HG03342 (cell line): ENCODE data around the gene CD180.
"Not testable (repeated sequence)": the region's sequence is repeated elsewhere in the genome, so short reads cannot be mapped to it uniquely, and the experiment has no call there.

Source experiments
- ATAC-seq: cut with Tn5 transposase; IDR thresholded peaks from one replicate; pipeline ENCODE4 v1.9.1; 2021; ENCODE audit warnings: mild to moderate bottlenecking, moderate library complexity; ENCODE audit not compliant: unreplicated experiment

CD180 gene

GRCh38 chr5:67189931-67190330 lies 6.7 kb downstream of the CD180 start:
- no peak for ATAC-seq

- no peak for ATAC-seq
Measured at GRCh38 chr5:67189079-67189354, 7.6 kb downstream of the CD180 start.

- no peak for ATAC-seq
Measured at GRCh38 chr5:67188274-67189078, 8.1 kb downstream of the CD180 start.

GRCh38 chr5:67187006-67187715 lies 9.4 kb downstream of the CD180 start:
- no peak for ATAC-seq

GRCh38 chr5:67183859-67184258 lies 12.7 kb downstream of the CD180 start:
- ATAC-seq, result no peak

GRCh38 chr5:67182301-67182790 lies 14.3 kb downstream of the CD180 start:
- no peak for ATAC-seq

- no peak for ATAC-seq
Measured at GRCh38 chr5:67181648-67182221, 14.9 kb downstream of the CD180 start.

- no peak for ATAC-seq
Measured at GRCh38 chr5:67179697-67180361, 16.8 kb downstream of the CD180 start.

- no peak for ATAC-seq
Measured at GRCh38 chr5:67178966-67179365, 17.6 kb downstream of the CD180 start.

- ATAC-seq, result no peak
Measured at GRCh38 chr5:67178085-67178484, 18.5 kb downstream of the CD180 start.

- ATAC-seq, result no peak
Measured at GRCh38 chr5:67176936-67177335, 19.7 kb downstream of the CD180 start.

- ATAC-seq, result no peak
Measured at GRCh38 chr5:67173959-67174358, 22.6 kb downstream of the CD180 start.

- not testable (repeated sequence) for ATAC-seq
Measured at GRCh38 chr5:67173351-67173750, 23.2 kb downstream of the CD180 start.

GRCh38 chr5:67170767-67171166 lies 25.8 kb downstream of the CD180 start:
- ATAC-seq, result no peak

- ATAC-seq, result no peak
Measured at GRCh38 chr5:67168069-67168468, 28.5 kb downstream of the CD180 start.

- peak; percentile 47 for ATAC-seq
Measured at GRCh38 chr5:67166460-67167285, 29.9 kb downstream of the CD180 start.

- peak; percentile 93 for ATAC-seq
Measured at GRCh38 chr5:67165526-67166459, 30.8 kb downstream of the CD180 start.

GRCh38 chr5:67164856-67165525 lies 31.6 kb downstream of the CD180 start:
- ATAC-seq, result no peak
